PC-9 (cell line): ENCODE data around the gene EMP3.

Experiments used
- EZH2 ChIP-seq: fragments of 200-600 bp; sonication (generic); IDR thresholded peaks from 2 replicates; pipeline ENCODE4 v1.8.0; 2017; ENCODE audit warnings: antibody characterized with exemption, low read depth
- TF ChIP-seq, protein P1 (sequence below): fragments of 200-600 bp; sonication (generic); conservative IDR thresholded peaks from 2 replicates; pipeline ENCODE4 v1.6.1; 2017; ENCODE audit warnings: mixed run types, antibody characterized with exemption, mild to moderate bottlenecking, moderate library complexity

DNA sequence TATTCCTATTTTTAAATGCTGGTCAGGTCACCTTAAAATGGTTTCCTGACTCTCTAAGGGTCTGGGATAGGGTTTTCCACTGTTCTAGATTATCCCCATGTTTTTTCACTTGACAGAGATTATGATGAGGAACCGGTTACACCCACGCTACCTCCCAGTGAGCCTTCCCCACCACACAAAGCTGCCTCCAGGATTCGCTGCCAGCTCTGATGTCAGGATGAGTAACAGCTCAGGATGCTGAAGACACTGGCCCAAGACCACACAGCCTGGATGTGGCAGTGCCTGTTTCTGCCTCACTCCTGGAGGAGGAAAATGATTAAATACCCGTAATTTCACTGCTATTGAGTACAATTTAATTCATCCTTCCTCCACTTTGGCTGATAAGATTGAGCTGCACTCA, 32.6 kb upstream of the EMP3 start:
- TF ChIP-seq, protein P1, sequence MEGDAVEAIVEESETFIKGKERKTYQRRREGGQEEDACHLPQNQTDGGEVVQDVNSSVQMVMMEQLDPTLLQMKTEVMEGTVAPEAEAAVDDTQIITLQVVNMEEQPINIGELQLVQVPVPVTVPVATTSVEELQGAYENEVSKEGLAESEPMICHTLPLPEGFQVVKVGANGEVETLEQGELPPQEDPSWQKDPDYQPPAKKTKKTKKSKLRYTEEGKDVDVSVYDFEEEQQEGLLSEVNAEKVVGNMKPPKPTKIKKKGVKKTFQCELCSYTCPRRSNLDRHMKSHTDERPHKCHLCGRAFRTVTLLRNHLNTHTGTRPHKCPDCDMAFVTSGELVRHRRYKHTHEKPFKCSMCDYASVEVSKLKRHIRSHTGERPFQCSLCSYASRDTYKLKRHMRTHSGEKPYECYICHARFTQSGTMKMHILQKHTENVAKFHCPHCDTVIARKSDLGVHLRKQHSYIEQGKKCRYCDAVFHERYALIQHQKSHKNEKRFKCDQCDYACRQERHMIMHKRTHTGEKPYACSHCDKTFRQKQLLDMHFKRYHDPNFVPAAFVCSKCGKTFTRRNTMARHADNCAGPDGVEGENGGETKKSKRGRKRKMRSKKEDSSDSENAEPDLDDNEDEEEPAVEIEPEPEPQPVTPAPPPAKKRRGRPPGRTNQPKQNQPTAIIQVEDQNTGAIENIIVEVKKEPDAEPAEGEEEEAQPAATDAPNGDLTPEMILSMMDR, result no peak
- TF ChIP-seq EZH2, result no peak
